ENCODE data around the gene MGLL. TPM values are rescaled to one million over a fixed set of nuclear protein-coding genes. Genes with fewer than 3 reads are reported as not detected.
A peak's percentile ranks its signal among the peaks of the same experiment; 100 is the strongest.

Gene MGLL
- total RNA-seq, 6 experiments from 2014 or later, result 97.0 to 168 (median 115) TPM

GRCh38 chr3:127640042-127640355 is 182.3 kb downstream of the MGLL start:
- H3K36me3 ChIP-seq, result no peaks in the 10 kb centered on the region
- H3K27ac ChIP-seq, result no peak overlapping the region
- H3K4me1 ChIP-seq, result no peaks in the 10 kb centered on the region
- H3K9me3 ChIP-seq, result no peaks in the 10 kb centered on the region
- 100% methylated on average over 3 of the region's 3 CpGs for WGBS (ENCODE audit: insufficient coverage, low coverage, low lambda C conversion rate, missing lambda C conversion rate)
- H3K27me3 ChIP-seq, result no peaks in the 10 kb centered on the region
- no peak for TF ChIP-seq CTCF (IDR thresholded peaks at IDR 0.05)
- no peak for TF ChIP-seq POLR2A (IDR thresholded peaks at IDR 0.05)
- intact Hi-C loops (cut with DNase I), result no loop called here
- ATAC-seq (no peak), DNase-seq (no peak)
- no peak overlapping the region for H3K4me3 ChIP-seq

GRCh38 chr3:127639173-127640041 is 182.9 kb downstream of the MGLL start:
- H3K4me3 ChIP-seq, result no peak overlapping the region
- TF ChIP-seq CTCF (IDR thresholded peaks at IDR 0.05) (no peak), POLR2A (IDR thresholded peaks at IDR 0.05) (no peak)
- no peaks in the 10 kb centered on the region for H3K36me3 ChIP-seq
- H3K4me1 ChIP-seq, result no peaks in the 10 kb centered on the region
- no peaks in the 10 kb centered on the region for H3K9me3 ChIP-seq
- intact Hi-C loops (cut with DNase I), result no loop called here
- DNase-seq (no peak), ATAC-seq (peak in 1 of 4 donors; percentile 29)
- no peak overlapping the region for H3K27ac ChIP-seq
- 78% methylated on average over 4 of the region's 5 CpGs for WGBS (ENCODE audit: insufficient coverage, low coverage, low lambda C conversion rate, missing lambda C conversion rate)
- H3K27me3 ChIP-seq, result no peaks in the 10 kb centered on the region

Other genes starting within 250 kb of the MGLL start
- gene TPRA1, start 231.8 kb downstream of the MGLL start, total RNA-seq, result 10 to 100 TPM; 13.9 to 25.9 (median 23.3) TPM
- gene MCM2, start 224.1 kb downstream of the MGLL start, total RNA-seq, result 10 to 100 TPM in 2 of 6 experiments, 1 to 10 TPM in 4; 1.6 to 25.3 (median 3.2) TPM
- gene PODXL2, start 193.3 kb downstream of the MGLL start, total RNA-seq, result 1 to 10 TPM in 1 of 6 experiments, under 1 TPM in 5; 0.19 to 1.6 (median 0.63) TPM
- 10 to 100 TPM in 5 of 6 experiments, 1 to 10 TPM in 1; 9.4 to 20.3 (median 12.2) TPM for gene ABTB1, start 149.6 kb downstream of the MGLL start, total RNA-seq
- under 1 TPM in 1 of 6 experiments, not detected in 5; 0.22 TPM for gene KBTBD12, start 92.7 kb upstream of the MGLL start, total RNA-seq
- gene SEC61A1, start 229.9 kb upstream of the MGLL start, total RNA-seq, result 100 to 1,000 TPM; 120 to 187 (median 151) TPM

All from right lobe of liver (tissue), 6 donors.